Heart right ventricle (tissue), 16 donors: ENCODE measurements around the gene ZC3H12D. TPM values are rescaled to one million over a fixed set of nuclear protein-coding genes. Genes with fewer than 3 reads are reported as not detected.

ENCODE experiments used
- ATAC-seq, 8 donors: fragments of 200-7000 bp; cut with Tn5 transposase; one replicate each; pipeline ENCODE4 v1.9.1; 2020; ENCODE audit warnings: mild to moderate bottlenecking in 8 of 8, moderate library complexity in 8 of 8, moderate number of reproducible peaks in 1 of 8
- DNase-seq, 2 donors: peaks; one replicate each; pipeline ENCODE4 v3.0.0-alpha.2; 2020
- H3K27ac ChIP-seq, 10 donors: fragments of 200-600 bp; sonication (generic) in 2 of 10; one replicate each; pipeline versions ENCODE4 v1.5.0 to v1.8.0; 2020 to 2022; ENCODE audit warnings: mild to moderate bottlenecking in 3 of 10
- H3K27me3 ChIP-seq, 7 donors: fragments of 200-600 bp; one replicate each; pipeline ENCODE4 v1.8.0; 2021 to 2022; ENCODE audit warnings: mild to moderate bottlenecking in 2 of 7
- H3K36me3 ChIP-seq, 9 donors: fragments of 200-600 bp; sonication (generic) in 1 of 9; one replicate each; pipeline versions ENCODE4 v1.5.0 to v1.8.0; 2020 to 2022; ENCODE audit warnings: mild to moderate bottlenecking in 2 of 9
- H3K4me1 ChIP-seq, 9 donors: fragments of 200-600 bp; sonication (generic) in 1 of 9; one replicate each; pipeline versions ENCODE4 v1.5.0 to v1.8.0; 2020 to 2022; ENCODE audit warnings: mild to moderate bottlenecking in 4 of 9
- H3K4me3 ChIP-seq, 10 donors: fragments of 200-600 bp; sonication (generic) in 2 of 10; one replicate each; pipeline versions ENCODE4 v1.5.0 to v1.8.0; 2020 to 2022; ENCODE audit warnings: mild to moderate bottlenecking in 7 of 10, moderate library complexity in 2 of 10
- H3K9me3 ChIP-seq, 11 donors: fragments of 200-600 bp in 10 of 11; sonication (generic) in 2 of 11; one replicate each; pipeline versions ENCODE4 v1.5.0 to v1.8.0; 2013 to 2022; ENCODE audit warnings: mild to moderate bottlenecking in 2 of 11, control low read depth in 1 of 11, moderate library complexity in 1 of 11
- CTCF ChIP-seq, 9 donors: fragments of 200-600 bp; sonication (generic) in 2 of 9; IDR thresholded peaks; one replicate each; pipeline versions ENCODE4 v1.5.0 to v1.8.0; 2021 to 2022; ENCODE audit warnings: antibody characterized with exemption in 9 of 9, mild to moderate bottlenecking in 5 of 9, moderate library complexity in 1 of 9
- WGBS, 2 donors: extraction: QIAGEN DNeasy Blood & Tissue Kit; methylation state at CpG; one replicate each; pipeline ENCODE4 v1.1.7; 2013; ENCODE audit warnings: inconsistent platforms in 1 of 2; 5-methylcytosine and 5-hydroxymethylcytosine counted together
- intact Hi-C, 10 donors: fragments of 100-400 bp; cut with DNase I; formaldehyde crosslinking; loops; one replicate each; pipeline versions ENCODE4 v1.11.1 to v1.14.2; 2022
- polyA plus RNA-seq, 2 donors: library from polyadenylated mRNA; stranded (reverse); fragments of 200-250 nt; gene quantifications; one replicate each; pipeline ENCODE4 v1.2.3, GENCODE V29; 2013
- total RNA-seq, 10 donors: library from RNA; stranded (reverse); fragmentation: NEBNext Ultra II Directional in 3 of 10; extraction: Animal tissue kit (Norgen Biotek cat#: 25700) in 3 of 10; gene quantifications; one replicate each; pipeline versions ENCODE4 v1.2.1 to v1.2.4, GENCODE V29; 2021 to 2023
- donor health status: Arrhythmogenic right ventricular cardiomyopathy.
- donor health status: ischemic (EF 13 %, LVEDD 7.1; RV severe dilation, severe dysfunction).
- donor health status: healthy with polysubstance abuse.
- donor health status: DM: no; HTN: yes; CAD: no.
- donor health status: DM: no; HTN: no; CAD: no.
- donor health status: ischemic (EF 25% LVEDD 6.9; RV normal size, moderate dysfunction).
- donor health status: ischemic (EF 25% LVEDD 5.7; RV mildly dilated, moderate dysfunction).
- donor health status: healthy.
- donor health status: DM: yes; HTN: yes; CAD: no.
- donor health status: Ischemic cardiomyopathy.
- donor health status: ischemic (EF 35%, LVEDD 5.7; RV mildly dilated, moderate dysfunction).
- donor health status: nonischemic (EF 11% LVEDD 7.7; RV severe dilation, severe dysfunction).
- donor health status: DM: yes; HTN: yes; CAD: no.
- donor health status: PGD.
- donor health status: ischemic (EF 29% LVEDD 5.4; RV normal size, mild dysfunction).
- donor health status: nonischemic (EF 23%, LVEDD 6.1; RV moderate dilation, normal function).

The ZC3H12D gene
- total and polyA plus RNA-seq, 12 donors, result 0.14 to 1.2 (median 0.31) TPM

- H3K27me3 ChIP-seq, result peaks cover 0 to 5% (median 0%) of the 10 kb centered on the region in 7 donors
- intact Hi-C loops, result loop anchor here in 1 of 10 donors (5.0 kb wide), 1 partner anchor 333 kb away; no protein-coding TSS in a partner anchor
- no peak overlapping the region for H3K4me3 ChIP-seq
- ATAC-seq, result no peak
- 82 to 93% methylated on average over 8 of the region's 8 CpGs for WGBS, 2 donors
- TF ChIP-seq CTCF (IDR thresholded peaks at IDR 0.05), result no peak
- H3K9me3 ChIP-seq, result no peaks in the 10 kb centered on the region
- no peaks in the 10 kb centered on the region for H3K36me3 ChIP-seq
- no peak for DNase-seq
- H3K4me1 ChIP-seq, result peaks cover 0 to 11% (median 7%) of the 10 kb centered on the region in 9 donors
- no peak overlapping the region for H3K27ac ChIP-seq
Measured at GRCh38 chr6:149425224-149425623, 59.6 kb downstream of the ZC3H12D start.

- intact Hi-C loops, result no loop called here
- no peak for DNase-seq
- Histone ChIP-seq H3K4me3 (no peak overlapping the region), H3K36me3 (no peaks in the 10 kb centered on the region), H3K9me3 (no peaks in the 10 kb centered on the region), H3K4me1 (peaks cover 0 to 11% (median 7%) of the 10 kb centered on the region in 9 donors), H3K27ac (peak overlapping the region in 1 of 10 donors; percentile 38), H3K27me3 (peaks cover 0 to 4% (median 0%) of the 10 kb centered on the region in 7 donors)
- WGBS, 2 donors, result 60 to 64% methylated on average over 7 of the region's 7 CpGs
- ATAC-seq, result no peak
- no peak for TF ChIP-seq CTCF (IDR thresholded peaks at IDR 0.05)
Measured at GRCh38 chr6:149423964-149424440, 60.8 kb downstream of the ZC3H12D start.

- ATAC-seq (no peak), DNase-seq (no peak)
- intact Hi-C loops, result no loop called here
- H3K4me1 ChIP-seq, result peaks cover 0 to 11% (median 7%) of the 10 kb centered on the region in 9 donors
- H3K27me3 ChIP-seq, result peaks cover 0 to 4% (median 0%) of the 10 kb centered on the region in 7 donors
- 92 to 96% methylated on average over 4 of the region's 4 CpGs for WGBS, 2 donors
- TF ChIP-seq CTCF (IDR thresholded peaks at IDR 0.05), result no peak
- no peak overlapping the region for H3K27ac ChIP-seq
- no peaks in the 10 kb centered on the region for H3K36me3 ChIP-seq
- H3K9me3 ChIP-seq, result no peaks in the 10 kb centered on the region
- H3K4me3 ChIP-seq, result no peak overlapping the region
Measured at GRCh38 chr6:149422581-149422980, 62.2 kb downstream of the ZC3H12D start.

GRCh38 chr6:149421132-149421531 is 63.7 kb downstream of the ZC3H12D start:
- WGBS, 2 donors, result 85 to 89% methylated on average over 5 of the region's 5 CpGs
- no peak overlapping the region for H3K4me3 ChIP-seq
- no peak for TF ChIP-seq CTCF (IDR thresholded peaks at IDR 0.05)
- H3K27me3 ChIP-seq, result peaks cover 0 to 4% (median 0%) of the 10 kb centered on the region in 7 donors
- H3K9me3 ChIP-seq, result peaks cover 0 to 4% (median 0%) of the 10 kb centered on the region in 11 donors
- H3K27ac ChIP-seq, result no peak overlapping the region
- DNase-seq (no peak), ATAC-seq (no peak)
- no peaks in the 10 kb centered on the region for H3K36me3 ChIP-seq
- intact Hi-C loops, result no loop called here
- peaks cover 0 to 11% (median 7%) of the 10 kb centered on the region in 9 donors for H3K4me1 ChIP-seq
